ENCODE results near the gene RPS14. TPM values are rescaled to one million over a fixed set of nuclear protein-coding genes. Genes with fewer than 3 reads are reported as not detected.
A peak's percentile ranks its signal among the peaks of the same experiment; 100 is the strongest.

Gene RPS14
- total RNA-seq, 4 donors from 2014 or later = 1,684 to 3,537 (median 3,314) TPM

- Histone ChIP-seq H3K4me3 (no peak overlapping the region), H3K36me3 (no peaks in the 10 kb centered on the region), H3K4me1 (peaks cover 82% of the 10 kb centered on the region), H3K9me3 (no peaks in the 10 kb centered on the region), H3K27ac (peak overlapping the region; percentile 80), H3K27me3 (no peaks in the 10 kb centered on the region)
- WGBS = 48% methylated on average over 6 of the region's 6 CpGs
- no peak for TF ChIP-seq EP300 (IDR thresholded peaks at IDR 0.05)
- TF ChIP-seq CTCF (IDR thresholded peaks at IDR 0.05) = no peak
- TF ChIP-seq POLR2A (IDR thresholded peaks at IDR 0.05) = no peak
- TF ChIP-seq POLR2AphosphoS5 (IDR thresholded peaks at IDR 0.05) = no peak
- DNase-seq (ENCODE audit: low spot score in 2 of 2) = no peak
These were observed 43.1 kb upstream of the RPS14 start for GRCh38 chr5:150492621-150493020.

- no peak for DNase-seq (ENCODE audit: low spot score in 2 of 2)
- WGBS = 82% methylated on average over 4 of the region's 4 CpGs
- no peak for TF ChIP-seq EP300 (IDR thresholded peaks at IDR 0.05)
- no peak for TF ChIP-seq CTCF (IDR thresholded peaks at IDR 0.05)
- TF ChIP-seq POLR2A (IDR thresholded peaks at IDR 0.05) = no peak
- TF ChIP-seq POLR2AphosphoS5 (IDR thresholded peaks at IDR 0.05) = no peak
- no peaks in the 10 kb centered on the region for H3K9me3 ChIP-seq
- H3K36me3 ChIP-seq = no peaks in the 10 kb centered on the region
- H3K27ac ChIP-seq = peak overlapping the region; percentile 80
- H3K4me3 ChIP-seq = no peak overlapping the region
- peaks cover 82% of the 10 kb centered on the region for H3K4me1 ChIP-seq
- no peaks in the 10 kb centered on the region for H3K27me3 ChIP-seq
These were observed 42.3 kb upstream of the RPS14 start for GRCh38 chr5:150491876-150492275.

GRCh38 chr5:150490754-150491153, 41.2 kb upstream of the RPS14 start:
- Histone ChIP-seq H3K27me3 (no peaks in the 10 kb centered on the region), H3K36me3 (no peaks in the 10 kb centered on the region), H3K9me3 (no peaks in the 10 kb centered on the region), H3K4me3 (no peak overlapping the region), H3K4me1 (peaks cover 78% of the 10 kb centered on the region), H3K27ac (peak overlapping the region; percentile 98)
- DNase-seq (ENCODE audit: low spot score in 2 of 2) = no peak
- 54% methylated on average over 1 of the region's 1 CpG for WGBS
- TF ChIP-seq POLR2A (IDR thresholded peaks at IDR 0.05) = no peak
- TF ChIP-seq POLR2AphosphoS5 (IDR thresholded peaks at IDR 0.05) = no peak
- no peak for TF ChIP-seq CTCF (IDR thresholded peaks at IDR 0.05)
- no peak for TF ChIP-seq EP300 (IDR thresholded peaks at IDR 0.05)

GRCh38 chr5:150490296-150490669, 40.7 kb upstream of the RPS14 start:
- H3K27me3 ChIP-seq = no peaks in the 10 kb centered on the region
- WGBS = 85% methylated on average over 2 of the region's 2 CpGs
- H3K27ac ChIP-seq = peak overlapping the region; percentile 98
- H3K9me3 ChIP-seq = no peaks in the 10 kb centered on the region
- no peaks in the 10 kb centered on the region for H3K36me3 ChIP-seq
- no peak overlapping the region for H3K4me3 ChIP-seq
- DNase-seq (ENCODE audit: low spot score in 2 of 2) = no peak
- TF ChIP-seq EP300 (IDR thresholded peaks at IDR 0.05) (no peak), POLR2A (IDR thresholded peaks at IDR 0.05) (no peak), CTCF (IDR thresholded peaks at IDR 0.05) (no peak), POLR2AphosphoS5 (IDR thresholded peaks at IDR 0.05) (no peak)
- H3K4me1 ChIP-seq = peaks cover 83% of the 10 kb centered on the region

GRCh38 chr5:150489360-150490295, 40.1 kb upstream of the RPS14 start:
- TF ChIP-seq EP300 (IDR thresholded peaks at IDR 0.05) = no peak
- TF ChIP-seq POLR2AphosphoS5 (IDR thresholded peaks at IDR 0.05) = no peak
- TF ChIP-seq CTCF (IDR thresholded peaks at IDR 0.05) = no peak
- no peak for TF ChIP-seq POLR2A (IDR thresholded peaks at IDR 0.05)
- H3K27ac ChIP-seq = peak overlapping the region; percentile 98
- H3K4me1 ChIP-seq = peaks cover 86% of the 10 kb centered on the region
- DNase-seq (ENCODE audit: low spot score in 2 of 2) = no peak
- WGBS = 51% methylated on average over 6 of the region's 9 CpGs
- H3K27me3 ChIP-seq = no peaks in the 10 kb centered on the region
- H3K4me3 ChIP-seq = no peak overlapping the region
- H3K36me3 ChIP-seq = no peaks in the 10 kb centered on the region
- no peaks in the 10 kb centered on the region for H3K9me3 ChIP-seq
